ENCODE measurements around the gene SRPK2.
"Not testable (repeated sequence)": the region's sequence is repeated elsewhere in the genome, so short reads cannot be mapped to it uniquely, and the experiment has no call there.

The SRPK2 gene

DNA sequence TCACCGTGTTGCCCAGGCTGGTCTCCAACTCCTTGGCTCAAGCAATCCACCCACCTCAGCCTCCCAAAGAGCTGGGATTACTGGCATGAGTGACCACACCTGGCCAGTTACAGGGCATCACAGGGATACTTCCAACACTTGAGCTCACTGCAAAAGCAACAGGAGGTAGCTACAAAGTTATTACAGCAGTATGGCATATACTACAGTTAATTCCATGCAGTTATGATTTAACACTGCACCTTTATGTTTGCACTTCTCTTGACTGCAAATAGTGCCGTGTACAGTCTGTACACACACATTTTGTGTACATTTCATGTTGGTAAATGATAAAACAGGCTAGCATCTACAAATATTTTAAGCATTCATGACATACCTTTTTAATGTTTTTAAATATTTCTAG, 21.3 kb downstream of the SRPK2 start:
- TF ChIP-seq, protein P1, sequence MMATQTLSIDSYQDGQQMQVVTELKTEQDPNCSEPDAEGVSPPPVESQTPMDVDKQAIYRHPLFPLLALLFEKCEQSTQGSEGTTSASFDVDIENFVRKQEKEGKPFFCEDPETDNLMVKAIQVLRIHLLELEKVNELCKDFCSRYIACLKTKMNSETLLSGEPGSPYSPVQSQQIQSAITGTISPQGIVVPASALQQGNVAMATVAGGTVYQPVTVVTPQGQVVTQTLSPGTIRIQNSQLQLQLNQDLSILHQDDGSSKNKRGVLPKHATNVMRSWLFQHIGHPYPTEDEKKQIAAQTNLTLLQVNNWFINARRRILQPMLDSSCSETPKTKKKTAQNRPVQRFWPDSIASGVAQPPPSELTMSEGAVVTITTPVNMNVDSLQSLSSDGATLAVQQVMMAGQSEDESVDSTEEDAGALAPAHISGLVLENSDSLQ (IDR thresholded peaks at IDR 0.05) = no peak
- TF ChIP-seq NFRKB (IDR thresholded peaks at IDR 0.05) = no peak
- TF ChIP-seq FOXM1 (IDR thresholded peaks at IDR 0.05; ENCODE audit: borderline replicate concordance) = no peak
- TF ChIP-seq LEF1 (IDR thresholded peaks at IDR 0.05; ENCODE audit: borderline replicate concordance) = no peak
- TF ChIP-seq FOXK2 (IDR thresholded peaks at IDR 0.05) = no peak
- no peak for TF ChIP-seq SUZ12 (IDR thresholded peaks at IDR 0.05)
- TF ChIP-seq L3MBTL2 (conservative IDR thresholded peaks at IDR 0.05) = no peak
- no peak for TF ChIP-seq BHLHE40 (IDR thresholded peaks at IDR 0.05; ENCODE audit: borderline replicate concordance)
- TF ChIP-seq ELF4 (IDR thresholded peaks at IDR 0.05) = no peak
- no peak for TF ChIP-seq FOXA1 (IDR thresholded peaks at IDR 0.05)
- no peak for TF ChIP-seq CTBP1 (IDR thresholded peaks at IDR 0.05; ENCODE audit: borderline replicate concordance)
- TF ChIP-seq TARDBP (IDR thresholded peaks at IDR 0.05) = no peak
- TF ChIP-seq HDGF (IDR thresholded peaks at IDR 0.05; ENCODE audit: borderline replicate concordance) = no peak
- TF ChIP-seq ZNF384 (IDR thresholded peaks at IDR 0.05) = no peak
- no peak for TF ChIP-seq ARNT (IDR thresholded peaks at IDR 0.05)
- no peak for TF ChIP-seq SP1 (IDR thresholded peaks at IDR 0.05)
- CTCF ChIA-PET = interaction anchor here (0.6 kb wide), 1 partner anchor 10 kb away, joined by 3 read pairs; no protein-coding TSS in a partner anchor
- DNase-seq (ENCODE audit: extremely low spot score) = no peak
- POLR2A ChIA-PET = interaction anchor here (0.9 kb wide), 1 partner anchor 20 kb away, joined by 3 read pairs; no protein-coding TSS in a partner anchor

DNA sequence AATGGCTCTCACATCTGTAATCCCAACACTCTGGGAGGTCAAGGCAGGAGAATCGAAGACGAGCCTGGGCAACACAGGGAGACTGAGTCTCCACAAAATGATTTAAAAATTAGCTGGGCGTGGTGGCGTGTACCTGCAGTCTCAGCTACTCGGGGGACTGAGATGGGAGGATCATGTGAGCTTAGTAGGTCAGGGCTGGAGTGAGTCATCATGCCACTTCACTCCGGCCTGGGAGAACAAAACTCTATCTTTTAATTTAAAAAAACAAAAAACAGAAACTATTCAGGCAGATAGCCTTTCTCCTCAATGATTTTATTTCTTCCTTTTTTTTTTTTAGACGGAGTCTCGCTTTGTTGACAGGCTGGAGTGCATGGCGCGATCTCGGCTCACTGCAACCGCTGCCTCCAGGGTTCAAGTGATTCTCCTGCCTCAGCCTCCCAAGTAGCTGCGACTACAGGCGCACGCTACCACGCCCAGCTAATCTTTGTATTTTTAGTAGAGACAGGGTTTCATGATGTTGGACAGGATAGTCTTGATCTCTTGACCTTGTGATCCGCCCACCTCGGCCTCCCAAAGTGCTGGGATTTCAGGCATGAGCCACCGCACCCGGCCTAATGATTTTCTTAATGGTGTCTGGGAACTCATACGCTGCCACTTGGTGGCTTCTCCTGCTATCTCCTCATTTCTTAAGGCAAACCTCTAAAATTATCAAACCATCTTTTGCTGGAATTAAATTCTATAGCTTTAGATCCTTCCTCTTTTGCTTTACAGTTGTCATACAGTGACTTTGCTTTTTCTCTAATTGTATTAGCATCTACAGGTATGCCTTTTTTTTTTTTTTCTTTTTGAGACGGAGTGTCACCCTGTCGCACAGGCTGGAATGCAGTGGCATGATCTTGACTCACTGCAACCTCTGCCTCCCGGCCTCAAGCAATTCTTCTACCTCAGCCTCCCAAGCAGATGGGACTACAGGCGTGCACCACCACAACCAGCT, 22.9 kb downstream of the SRPK2 start:
- ChIA-PET CTCF (no interaction called here), POLR2A (no interaction called here)
- no peak for DNase-seq (ENCODE audit: extremely low spot score)
- TF ChIP-seq LEF1 (IDR thresholded peaks at IDR 0.05; ENCODE audit: borderline replicate concordance) = no peak
- TF ChIP-seq ARNT (IDR thresholded peaks at IDR 0.05) = no peak
- TF ChIP-seq L3MBTL2 (conservative IDR thresholded peaks at IDR 0.05) = no peak
- TF ChIP-seq, protein P1 (IDR thresholded peaks at IDR 0.05) = no peak
- TF ChIP-seq CTBP1 (IDR thresholded peaks at IDR 0.05; ENCODE audit: borderline replicate concordance) = no peak
- TF ChIP-seq FOXK2 (IDR thresholded peaks at IDR 0.05) = no peak
- TF ChIP-seq BHLHE40 (IDR thresholded peaks at IDR 0.05; ENCODE audit: borderline replicate concordance) = no peak
- no peak for TF ChIP-seq FOXM1 (IDR thresholded peaks at IDR 0.05; ENCODE audit: borderline replicate concordance)
- TF ChIP-seq FOXA1 (IDR thresholded peaks at IDR 0.05) = no peak
- no peak for TF ChIP-seq ZNF384 (IDR thresholded peaks at IDR 0.05)
- no peak for TF ChIP-seq HDGF (IDR thresholded peaks at IDR 0.05; ENCODE audit: borderline replicate concordance)
- TF ChIP-seq SUZ12 (IDR thresholded peaks at IDR 0.05) = no peak
- no peak for TF ChIP-seq NFRKB (IDR thresholded peaks at IDR 0.05)
- TF ChIP-seq TARDBP (IDR thresholded peaks at IDR 0.05) = no peak
- no peak for TF ChIP-seq SP1 (IDR thresholded peaks at IDR 0.05)
- TF ChIP-seq ELF4 (IDR thresholded peaks at IDR 0.05) = no peak

DNA sequence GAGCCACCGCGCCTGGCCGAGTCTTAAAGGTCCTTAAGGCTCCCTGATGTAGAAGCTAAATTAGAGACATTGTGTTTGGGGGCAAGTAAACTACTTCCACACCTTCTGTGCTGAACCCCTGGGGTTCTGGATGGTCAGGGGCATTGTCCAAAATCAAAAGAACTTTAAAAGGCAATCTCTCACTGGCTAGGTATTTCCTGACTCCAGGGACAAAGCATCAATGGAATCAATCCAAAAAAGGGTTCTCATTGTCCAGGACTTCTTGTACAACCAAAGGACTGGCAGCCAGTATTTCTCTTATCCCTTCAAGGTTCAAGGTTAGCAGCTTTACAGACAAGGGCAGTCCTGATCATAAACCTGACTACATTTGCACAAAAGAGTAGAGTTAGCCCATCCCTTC, 24.0 kb downstream of the SRPK2 start:
- DNase-seq (ENCODE audit: extremely low spot score) = no peak
- POLR2A ChIA-PET = no interaction called here
- CTCF ChIA-PET = no interaction called here
- TF ChIP-seq LEF1 (IDR thresholded peaks at IDR 0.05; ENCODE audit: borderline replicate concordance) (no peak), SUZ12 (IDR thresholded peaks at IDR 0.05) (no peak), HDGF (IDR thresholded peaks at IDR 0.05; ENCODE audit: borderline replicate concordance) (no peak), SP1 (IDR thresholded peaks at IDR 0.05) (no peak), FOXK2 (IDR thresholded peaks at IDR 0.05) (no peak), TARDBP (IDR thresholded peaks at IDR 0.05) (no peak), FOXA1 (IDR thresholded peaks at IDR 0.05) (no peak), ZNF384 (IDR thresholded peaks at IDR 0.05) (no peak), L3MBTL2 (conservative IDR thresholded peaks at IDR 0.05) (no peak), ARNT (IDR thresholded peaks at IDR 0.05) (no peak), NFRKB (IDR thresholded peaks at IDR 0.05) (no peak), FOXM1 (IDR thresholded peaks at IDR 0.05; ENCODE audit: borderline replicate concordance) (no peak), CTBP1 (IDR thresholded peaks at IDR 0.05; ENCODE audit: borderline replicate concordance) (no peak), BHLHE40 (IDR thresholded peaks at IDR 0.05; ENCODE audit: borderline replicate concordance) (no peak)
- TF ChIP-seq, protein P1 (IDR thresholded peaks at IDR 0.05) = no peak

DNA sequence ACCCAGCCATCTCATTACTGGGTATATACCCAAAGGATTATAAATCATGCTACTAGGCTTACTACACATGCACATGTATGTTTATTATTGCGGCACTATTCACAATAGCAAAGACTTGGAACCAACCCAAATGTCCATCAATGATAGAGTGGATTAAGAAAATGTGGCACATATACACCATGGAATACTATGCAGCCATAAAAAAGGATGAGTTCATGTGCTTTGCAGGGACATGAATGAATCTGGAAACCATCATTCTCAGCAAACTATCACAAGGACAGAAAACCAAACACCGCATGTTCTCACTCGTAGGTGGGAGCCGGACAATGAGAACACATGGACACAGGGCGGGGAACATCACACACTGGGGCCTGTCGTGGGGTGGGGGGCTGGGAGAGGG, 25.1 kb downstream of the SRPK2 start:
- POLR2A ChIA-PET; CTCF ChIA-PET; DNase-seq (ENCODE audit: extremely low spot score): not testable (repeated sequence)

DNA sequence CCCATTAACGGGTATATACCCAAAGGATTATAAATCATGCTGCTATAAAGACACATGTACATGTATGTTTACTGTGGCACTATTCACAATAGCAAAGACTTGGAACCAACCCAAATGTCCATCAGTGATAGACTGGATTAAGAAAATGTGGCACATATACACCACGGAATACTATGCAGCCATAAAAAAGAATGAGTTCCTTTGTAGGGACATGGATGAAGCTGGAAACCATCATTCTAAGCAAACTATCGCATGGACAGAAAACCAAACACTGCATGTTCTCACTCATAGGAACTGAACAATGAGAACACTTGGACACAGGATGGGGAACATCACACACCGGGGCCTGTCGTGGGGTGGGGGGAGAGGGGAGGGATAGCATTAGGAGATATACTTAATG, 26.0 kb downstream of the SRPK2 start:
- DNase-seq (ENCODE audit: extremely low spot score); POLR2A ChIA-PET; CTCF ChIA-PET: not testable (repeated sequence)

DNA sequence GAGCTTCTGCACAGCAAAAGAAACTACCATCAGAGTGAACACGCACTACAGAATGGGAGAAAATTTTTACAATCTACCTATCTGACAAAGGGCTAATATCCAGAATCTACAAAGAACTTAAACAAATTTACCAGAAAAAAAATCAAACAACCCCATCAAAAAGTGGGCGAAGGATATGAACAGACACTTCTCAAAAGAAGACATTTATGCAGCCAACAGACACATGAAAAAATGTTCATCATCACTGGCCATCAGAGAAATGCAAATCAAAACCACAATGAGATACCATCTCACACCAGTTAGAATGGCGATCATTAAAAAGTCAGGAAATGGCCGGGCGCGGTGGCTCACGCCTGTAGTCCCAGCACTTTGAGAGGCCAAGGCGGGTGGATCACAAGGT, 26.7 kb downstream of the SRPK2 start:
- POLR2A ChIA-PET; CTCF ChIA-PET; DNase-seq (ENCODE audit: extremely low spot score): not testable (repeated sequence)

DNA sequence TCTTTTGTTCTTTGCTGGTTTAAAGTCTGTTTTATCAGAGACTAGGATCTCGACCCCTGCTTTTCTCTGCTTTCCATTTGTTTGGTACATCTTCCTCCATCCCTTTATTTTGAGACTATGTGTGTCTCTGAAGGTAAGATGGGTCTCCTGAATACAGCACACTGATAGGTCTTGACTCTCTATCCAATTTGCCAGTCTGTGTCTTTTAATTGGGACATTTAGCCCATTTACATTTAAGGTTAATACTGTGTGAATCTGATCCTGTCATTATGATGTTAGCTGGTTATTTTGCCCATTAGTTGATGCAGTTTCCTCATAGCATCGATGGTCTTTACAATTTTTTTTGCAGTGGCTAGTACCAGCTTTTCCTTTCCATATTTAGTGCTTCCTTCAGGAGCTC, 28.6 kb downstream of the SRPK2 start:
- DNase-seq (ENCODE audit: extremely low spot score); CTCF ChIA-PET; POLR2A ChIA-PET: not testable (repeated sequence)

Data from HEK293T (cell line).